ENCODE data around the gene PHF21A.

GRCh38 chr11:46162700-46163099, 41.4 kb upstream of the PHF21A start:
- TF ChIP-seq CTCF (optimal IDR thresholded peaks at IDR 0.05 in 1 of 3, IDR thresholded peaks at IDR 0.05 in 1 of 3, conservative IDR thresholded peaks at IDR 0.05 in 1 of 3; ENCODE audit: extremely low read depth in 1 of 3, insufficient read depth in 2 of 3, low read length in 3 of 3) (no peak), EZH2 (IDR thresholded peaks at IDR 0.05; ENCODE audit: low read length) (no peak)

All from keratinocyte (primary cell).